Stimulated activated naive CD4-positive, alpha-beta T cell (primary cell): ENCODE data around the gene NUCKS1.

Experiments used
- DNase-seq, 6 experiments: peaks; one replicate each; lab custom pipeline; 2025; lab: John Stamatoyannopoulos, UW

NUCKS1 gene, protein sequence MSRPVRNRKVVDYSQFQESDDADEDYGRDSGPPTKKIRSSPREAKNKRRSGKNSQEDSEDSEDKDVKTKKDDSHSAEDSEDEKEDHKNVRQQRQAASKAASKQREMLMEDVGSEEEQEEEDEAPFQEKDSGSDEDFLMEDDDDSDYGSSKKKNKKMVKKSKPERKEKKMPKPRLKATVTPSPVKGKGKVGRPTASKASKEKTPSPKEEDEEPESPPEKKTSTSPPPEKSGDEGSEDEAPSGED

GRCh38 chr1:205750138-205751035 is at the start of gene NUCKS1:
Gene NUCKS1, minus strand, starts transcription at chr1:205750182. Its CDS starts 209 bp downstream, at chr1:205749973.
- peak; percentile 90 to 97 (median 96) for DNase-seq

- no peak for DNase-seq
Measured at GRCh38 chr1:205798577-205798976, 48.6 kb upstream of the NUCKS1 start.

DNA sequence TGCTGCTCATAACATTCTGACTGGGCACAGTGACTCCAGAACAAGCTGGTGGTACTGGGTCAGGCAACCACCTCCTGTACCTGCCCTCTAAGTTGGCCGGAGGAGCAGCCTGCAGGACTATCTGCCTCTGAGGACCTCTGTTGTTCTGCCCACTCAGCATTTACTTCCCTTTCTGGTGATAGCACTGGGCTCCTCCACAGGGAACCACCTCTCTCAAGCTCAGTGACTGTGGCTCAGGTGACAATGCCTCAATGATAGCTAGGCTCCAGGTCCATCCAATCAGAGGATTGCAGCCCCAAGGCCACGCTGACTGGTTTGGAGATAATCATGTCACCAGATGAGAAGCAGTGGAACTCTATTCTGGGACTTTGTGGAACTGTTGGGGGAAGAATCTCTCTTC is 47.2 kb upstream of the NUCKS1 start:
- DNase-seq: no peak

- no peak for DNase-seq
Measured at GRCh38 chr1:205794011-205794730, 44.2 kb upstream of the NUCKS1 start.

DNA sequence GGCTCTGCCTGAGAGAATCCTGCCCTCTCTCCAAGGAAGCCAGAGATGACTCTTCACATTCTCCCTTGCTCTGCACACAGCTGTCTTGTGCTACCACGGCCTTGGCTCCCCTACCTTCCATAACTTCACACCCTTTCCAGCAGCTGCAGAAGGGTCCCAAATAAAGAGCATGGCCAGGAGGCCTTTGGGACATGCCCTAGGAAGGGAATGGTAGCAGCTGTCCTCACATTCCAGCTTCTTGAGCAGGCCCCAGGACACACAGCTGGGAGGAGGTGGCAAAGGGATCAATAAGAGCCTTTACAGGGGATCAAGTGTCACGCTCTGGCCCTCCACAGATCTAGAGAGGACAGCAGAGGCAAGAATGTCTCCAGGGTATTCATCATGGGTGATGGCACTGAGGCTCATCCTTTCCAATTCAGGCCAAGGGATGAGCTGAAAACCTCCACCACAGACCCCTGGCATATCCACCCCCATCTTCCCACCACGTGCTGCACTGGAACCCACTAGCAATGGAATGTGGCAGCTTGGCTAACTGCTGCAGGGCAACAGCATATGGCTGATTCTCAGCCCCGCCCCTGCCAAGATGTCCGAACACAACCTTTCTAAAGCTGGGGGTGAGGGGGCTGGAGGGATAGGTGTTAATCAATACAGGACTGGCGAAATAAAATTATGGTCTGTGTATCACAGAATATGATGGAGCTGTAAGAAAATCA is 43.1 kb upstream of the NUCKS1 start:
- no peak for DNase-seq

GRCh38 chr1:205792481-205792881 is 42.5 kb upstream of the NUCKS1 start:
- no peak for DNase-seq

GRCh38 chr1:205791568-205792180 is 41.7 kb upstream of the NUCKS1 start:
- peak; percentile 24 to 67 (median 49) for DNase-seq

- DNase-seq: no peak
Measured at GRCh38 chr1:205787287-205787916, 37.4 kb upstream of the NUCKS1 start.

DNA sequence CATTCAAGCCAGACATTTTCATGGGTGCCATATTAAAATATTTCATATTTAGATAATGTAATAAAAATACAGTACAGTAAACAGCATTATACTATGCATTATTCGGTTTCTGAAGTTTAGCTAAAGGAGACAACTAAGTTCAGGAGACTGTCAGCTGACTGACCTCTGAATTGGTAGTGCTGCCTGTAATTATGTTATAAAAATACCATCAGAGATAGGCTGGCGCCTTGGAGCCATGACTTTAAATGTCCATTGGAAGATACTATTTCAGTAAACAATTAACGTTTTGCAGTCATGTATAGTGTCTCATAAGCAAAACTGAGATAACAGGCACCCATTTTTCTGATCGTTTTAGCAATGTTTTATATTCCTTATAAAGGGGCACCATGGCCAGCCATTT is 36.6 kb upstream of the NUCKS1 start:
- DNase-seq: no peak

DNA sequence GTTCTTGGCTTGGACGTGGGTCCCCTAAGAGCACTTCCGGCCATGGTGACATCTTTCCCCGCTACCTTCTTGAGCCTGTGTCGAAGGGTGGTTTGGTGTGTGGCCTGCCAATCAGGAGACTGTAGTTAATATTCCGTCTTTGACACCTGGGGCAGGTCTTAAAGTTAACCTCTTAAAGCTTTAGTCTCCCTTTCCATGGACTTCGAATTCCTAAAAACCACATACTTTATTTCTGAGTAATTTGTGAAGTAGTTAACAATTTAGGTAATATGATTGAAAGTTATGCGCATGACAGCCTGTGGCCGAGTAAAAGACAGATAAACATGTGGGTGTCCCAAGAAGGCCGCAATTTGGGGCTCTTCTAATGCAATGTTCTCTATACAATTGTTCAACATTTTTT is 35.5 kb upstream of the NUCKS1 start:
- DNase-seq: no peak

- DNase-seq: no peak
Measured at GRCh38 chr1:205783904-205784303, 33.9 kb upstream of the NUCKS1 start.

GRCh38 chr1:205783433-205783795 is 33.4 kb upstream of the NUCKS1 start:
- no peak for DNase-seq

DNA sequence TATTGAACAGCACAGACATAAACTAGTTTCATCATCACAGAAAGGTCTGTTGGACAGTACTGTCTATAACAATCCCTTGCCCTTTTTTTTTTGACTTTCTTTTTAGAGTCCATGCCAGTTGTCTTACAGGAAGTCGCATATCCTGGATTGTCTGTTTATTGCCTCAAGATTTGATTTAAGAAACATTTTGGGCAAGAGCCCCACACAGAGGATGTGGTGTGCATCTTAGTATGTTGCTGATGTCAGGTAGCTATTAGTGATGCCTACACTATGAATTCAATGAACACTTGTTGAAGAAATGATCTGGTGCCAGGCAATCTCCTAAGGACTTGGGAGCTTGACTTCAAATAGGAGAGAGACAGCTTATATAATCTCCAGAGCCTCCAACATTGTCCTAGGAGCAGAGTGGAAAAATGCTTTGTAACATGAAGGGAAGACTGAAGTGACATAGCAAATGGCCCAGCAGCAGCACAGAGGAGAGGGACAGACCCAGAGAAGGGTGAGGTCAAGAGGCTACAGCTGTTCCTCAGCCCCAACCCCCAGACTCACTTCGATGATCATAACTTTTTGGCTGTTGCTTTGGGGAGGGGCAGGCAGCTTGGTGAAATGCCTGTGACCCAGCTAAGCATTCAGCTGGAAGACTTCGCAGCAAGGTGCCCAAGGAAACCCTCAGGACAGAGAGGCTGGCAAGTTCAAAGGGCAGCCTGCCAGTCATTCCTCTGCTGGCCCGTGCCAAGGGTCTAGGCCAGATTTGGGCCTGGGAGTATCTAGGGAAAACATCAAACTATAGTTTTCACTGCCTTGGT is 32.8 kb upstream of the NUCKS1 start:
- peak in 3 of 6 experiments; percentile 23 to 52 (median 26) for DNase-seq

- no peak for DNase-seq
Measured at GRCh38 chr1:205780335-205780734, 30.4 kb upstream of the NUCKS1 start.

DNA sequence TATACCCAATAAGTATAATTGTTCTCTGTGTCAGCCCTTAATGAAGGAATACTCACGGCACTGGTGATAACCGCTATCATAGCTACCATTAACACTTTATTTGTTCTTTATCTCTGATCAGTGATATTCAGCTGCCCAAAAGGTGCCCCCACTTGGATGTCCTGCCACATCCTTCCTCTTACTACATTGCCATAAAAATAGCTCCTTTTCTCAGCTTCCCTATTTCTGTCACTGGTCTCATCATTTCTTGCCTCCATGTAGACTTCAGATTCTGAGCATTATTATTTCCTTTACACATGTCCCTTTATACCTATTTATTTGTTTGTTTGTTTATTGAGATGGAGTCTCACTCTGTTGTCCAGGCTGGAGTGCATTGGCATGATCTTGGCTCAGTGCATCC is 28.0 kb upstream of the NUCKS1 start:
- DNase-seq: no peak

DNA sequence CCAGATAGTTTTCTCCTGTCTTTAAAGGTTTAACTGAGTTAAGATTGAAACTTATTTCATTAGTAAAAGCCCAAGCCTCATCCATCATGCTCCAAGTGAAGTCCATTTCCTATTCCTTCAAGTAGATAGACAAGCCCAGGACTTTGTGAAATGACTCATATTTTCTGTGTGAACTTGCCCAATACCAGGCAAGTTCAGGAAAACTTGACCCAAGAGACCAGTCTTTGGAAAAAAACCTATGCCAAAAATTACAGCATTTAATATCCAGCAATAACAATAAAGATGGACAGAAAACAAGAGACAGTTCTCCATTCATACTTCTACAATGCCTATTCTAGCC is 25.7 kb upstream of the NUCKS1 start:
- no peak for DNase-seq

DNA sequence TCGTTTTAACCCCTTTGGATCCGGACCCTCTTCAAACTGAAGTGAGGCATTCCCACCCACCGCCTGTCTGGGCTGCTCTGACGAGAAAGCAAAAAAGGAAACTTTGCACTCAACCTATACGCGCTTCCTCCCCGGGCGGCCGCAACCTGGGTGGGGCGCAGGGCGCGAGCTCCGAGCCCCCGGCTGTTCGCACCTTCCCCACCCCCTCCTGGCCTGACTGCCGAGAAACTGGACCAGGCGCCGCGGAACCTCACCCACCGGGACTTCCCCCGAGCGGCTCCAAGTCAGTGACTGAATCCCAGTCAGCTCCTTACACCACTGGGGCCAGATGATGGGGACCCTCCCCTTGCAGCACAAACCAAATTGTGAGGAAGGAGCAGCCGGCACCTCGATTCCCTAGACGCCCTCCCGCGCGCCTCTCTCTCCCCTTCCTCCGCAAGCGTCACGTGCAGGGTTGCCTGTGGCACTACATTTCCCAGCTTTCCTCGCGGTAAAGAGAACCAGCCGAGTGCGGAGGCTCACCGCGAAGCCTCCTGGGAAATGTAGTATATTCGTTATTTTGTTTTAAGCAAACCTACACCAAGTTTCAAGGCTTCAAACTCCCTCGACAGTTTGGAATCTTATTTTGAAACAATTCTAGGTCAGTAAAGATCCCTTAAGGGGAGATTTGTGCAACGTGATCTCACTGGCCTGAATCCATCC is 25.2 kb upstream of the NUCKS1 start, which contains the start of gene RAB29:
Gene RAB29, minus strand, starts transcription at position 468 of the 702 bp plus-strand sequence. CDS start 526 bp downstream, outside the sequence.
- DNase-seq: peak; percentile 76 to 90 (median 81)

DNA sequence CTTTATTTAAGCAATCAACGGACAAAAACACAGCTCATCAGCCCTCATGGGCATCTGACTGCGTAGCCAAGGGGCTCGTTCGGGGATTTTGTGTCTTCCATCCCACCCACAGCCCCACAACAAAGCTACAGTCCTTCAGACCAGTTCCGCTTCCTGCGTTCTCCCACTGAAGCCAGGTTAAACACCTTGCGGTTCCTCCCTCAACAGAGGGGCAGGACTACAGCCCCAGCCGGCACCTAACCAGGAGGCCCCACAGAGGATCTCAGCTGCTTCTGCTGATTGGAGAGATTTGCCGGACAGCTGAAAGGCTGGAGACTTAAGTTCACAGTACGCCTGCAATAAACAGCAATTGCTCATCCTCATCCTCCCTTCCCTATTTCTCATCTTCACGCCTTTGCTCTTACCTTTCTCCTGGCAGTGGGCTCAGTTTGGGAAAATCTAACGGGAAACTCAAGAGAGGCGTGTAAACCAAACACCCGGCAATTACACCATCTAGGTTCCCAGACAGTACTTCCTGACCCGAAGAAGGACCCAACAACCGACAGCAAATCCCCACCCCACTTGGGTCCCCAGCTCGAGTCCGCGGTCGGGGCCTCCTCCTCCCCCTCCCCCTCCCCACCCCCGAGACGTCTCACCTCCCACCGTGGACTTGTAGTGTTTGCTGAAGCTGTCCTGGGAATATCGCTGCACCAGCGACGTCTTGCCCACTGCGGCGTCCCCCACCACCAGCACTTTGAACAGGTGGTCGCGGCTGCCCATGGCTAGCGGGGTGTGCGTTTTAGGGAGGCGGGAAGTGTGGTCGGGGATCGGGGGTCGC is 24.4 kb upstream of the NUCKS1 start:
- DNase-seq: peak; percentile 18 to 53 (median 30)

GRCh38 chr1:205772607-205773032 is 22.6 kb upstream of the NUCKS1 start:
- DNase-seq: no peak
